AG08395 (cell line): ENCODE results near the gene BCAS1.

Experiments used
- DNase-seq: peaks from one replicate; pipeline ENCODE4 v3.0.0; 2012; ENCODE audit warnings: mixed read lengths, low spot score

The BCAS1 gene

GRCh38 chr20:53904261-53904660 is 166.1 kb downstream of the BCAS1 start:
- no peak for DNase-seq

GRCh38 chr20:53903652-53903987 is 166.8 kb downstream of the BCAS1 start:
- no peak for DNase-seq

- no peak for DNase-seq
Measured at GRCh38 chr20:53902968-53903651, 167.3 kb downstream of the BCAS1 start.

DNA sequence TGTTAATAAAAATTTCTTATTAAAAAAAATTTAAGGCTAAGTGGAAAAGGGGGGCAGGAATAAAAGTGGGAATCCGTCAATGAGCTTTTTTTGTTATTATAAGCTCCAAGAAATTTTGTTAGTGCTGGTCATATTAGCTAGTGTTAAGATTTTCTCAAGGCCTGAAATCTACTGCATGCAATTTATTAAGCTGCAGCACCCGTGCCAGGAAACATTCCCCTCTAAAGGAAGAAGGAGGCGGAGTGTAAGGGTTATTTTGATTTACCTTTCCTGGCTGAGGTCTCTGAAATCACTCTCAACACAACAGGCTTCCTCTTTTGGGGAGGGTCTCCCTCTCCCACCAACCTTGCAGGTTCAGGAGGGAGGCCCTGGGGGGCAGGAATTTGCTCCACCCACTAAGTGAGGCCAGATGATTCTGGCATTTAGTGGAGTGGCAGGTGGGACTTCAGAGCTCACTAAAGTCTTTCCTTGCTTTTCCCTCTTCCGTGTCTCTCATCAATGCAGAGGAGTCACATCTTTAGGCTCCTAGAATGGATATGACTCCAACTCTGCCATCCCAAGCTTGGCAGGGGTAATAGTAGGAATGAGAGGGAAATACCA is 168.8 kb downstream of the BCAS1 start:
- DNase-seq = no peak

DNA sequence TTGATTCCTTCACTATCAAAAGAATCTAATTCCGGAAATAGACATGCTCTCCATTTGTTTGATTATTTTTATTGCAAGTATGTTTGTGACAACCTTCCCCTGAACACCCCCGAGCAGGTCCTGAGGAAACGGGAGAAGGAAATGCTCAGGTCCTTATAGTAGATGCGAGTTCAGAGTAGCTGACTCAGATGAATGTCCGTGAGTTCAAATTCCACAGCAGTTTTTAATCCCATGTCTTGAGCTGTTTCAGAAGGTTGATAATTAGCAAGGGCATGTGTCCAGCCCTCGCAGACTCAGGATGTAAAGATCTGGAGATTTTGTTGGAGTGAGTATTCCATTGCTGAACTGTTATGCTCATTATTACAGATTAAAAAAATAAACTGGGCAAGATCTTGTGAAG is 169.3 kb downstream of the BCAS1 start:
- DNase-seq = peak; percentile 49

GRCh38 chr20:53900380-53900999 is 169.9 kb downstream of the BCAS1 start:
- peak; percentile 42 for DNase-seq

GRCh38 chr20:53899351-53900167 is 170.8 kb downstream of the BCAS1 start:
- DNase-seq = peak; percentile 62

- DNase-seq = no peak
Measured at GRCh38 chr20:53898556-53898931, 171.8 kb downstream of the BCAS1 start.

DNA sequence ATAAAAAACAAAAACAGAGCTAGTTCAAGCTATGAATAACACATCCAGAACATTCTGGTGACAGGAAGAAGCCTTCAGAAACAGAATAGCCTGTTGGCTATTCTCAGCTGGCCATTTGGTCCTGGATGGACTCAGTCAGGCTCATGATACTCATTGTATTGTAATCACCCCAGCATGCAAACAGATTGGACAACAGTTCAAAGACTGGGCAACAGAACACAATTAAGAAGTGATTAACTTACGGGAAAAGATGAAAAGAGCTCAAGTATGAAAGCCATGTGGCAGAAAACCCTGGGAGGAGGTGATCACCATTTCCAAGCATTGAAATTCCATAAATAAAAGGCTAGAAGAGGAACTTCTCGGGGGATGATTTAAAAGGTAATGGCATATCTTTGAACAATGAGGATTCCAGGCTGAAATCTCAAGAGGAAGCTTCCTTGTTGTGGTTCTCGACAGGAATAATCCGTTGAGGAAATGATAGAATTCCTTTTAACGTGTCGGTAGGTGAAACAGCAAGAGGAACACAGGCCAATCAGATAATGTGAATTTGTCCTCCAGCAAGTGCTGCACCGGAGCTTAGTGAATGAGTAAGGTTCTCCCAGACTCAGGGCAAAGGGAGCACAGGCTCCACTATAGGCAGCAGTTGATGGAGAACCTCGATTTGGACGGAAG is 172.4 kb downstream of the BCAS1 start:
- DNase-seq = no peak

GRCh38 chr20:53896647-53897046 is 173.7 kb downstream of the BCAS1 start:
- no peak for DNase-seq

- DNase-seq = no peak
Measured at GRCh38 chr20:53896041-53896440, 174.4 kb downstream of the BCAS1 start.

GRCh38 chr20:53895385-53895755 is 175.0 kb downstream of the BCAS1 start:
- DNase-seq = no peak

- DNase-seq = no peak
Measured at GRCh38 chr20:53894707-53895384, 175.5 kb downstream of the BCAS1 start.
